Stimulated activated CD8-positive, alpha-beta memory T cell treated with anti-CD3 and anti-CD28 coated beads, Interleukin-15, amount 100 ng/mL, for 4 hours (primary cell): ENCODE data around the gene NAA10.

ENCODE experiments used
- DNase-seq, 2 donors: peaks; one replicate each; pipeline ENCODE4 v3.0.0-alpha.2; 2020; ENCODE audit warnings: low read depth in 2 of 2

NAA10 gene

DNA sequence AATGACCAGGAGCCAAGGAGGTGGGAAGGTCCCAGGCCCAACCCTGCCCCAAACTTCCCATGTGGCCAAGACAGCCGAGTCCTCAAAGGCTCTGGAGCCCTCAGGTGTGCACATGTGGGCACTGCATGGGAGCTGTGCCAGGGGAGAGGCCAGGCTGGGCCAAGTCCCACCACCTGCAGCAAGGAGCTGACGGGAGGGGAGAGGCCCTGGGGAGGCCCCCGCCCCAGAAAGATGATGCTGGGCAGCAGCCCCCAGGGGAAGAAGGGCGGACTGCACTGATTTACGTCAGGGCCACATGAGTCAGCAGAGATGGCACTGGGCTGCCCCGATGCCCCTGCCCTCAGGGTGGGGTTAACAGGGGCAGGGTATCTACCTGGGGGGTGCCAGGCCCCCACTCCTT lies 50.2 kb downstream of the NAA10 start:
- DNase-seq, result no peak

DNA sequence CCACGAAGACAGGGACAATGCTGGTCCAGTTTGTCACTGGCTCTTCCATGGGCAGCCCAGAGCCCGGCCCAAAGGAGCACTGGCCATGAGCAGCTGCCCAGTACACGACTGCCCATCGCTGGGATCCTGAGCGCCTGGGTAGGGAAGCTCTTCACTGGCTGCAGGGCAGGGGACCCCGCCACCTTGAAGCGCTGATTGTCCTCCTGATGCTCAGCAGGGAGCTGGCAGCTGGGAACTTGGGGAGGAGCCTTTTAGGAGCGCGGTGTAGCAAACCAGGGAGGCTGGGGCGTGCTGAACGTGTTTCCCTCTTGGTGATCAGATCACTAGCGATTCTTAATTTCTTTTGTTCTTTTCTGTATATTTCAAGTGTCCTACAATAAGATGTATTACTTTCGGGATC lies 50.7 kb downstream of the NAA10 start:
- no peak for DNase-seq

DNA sequence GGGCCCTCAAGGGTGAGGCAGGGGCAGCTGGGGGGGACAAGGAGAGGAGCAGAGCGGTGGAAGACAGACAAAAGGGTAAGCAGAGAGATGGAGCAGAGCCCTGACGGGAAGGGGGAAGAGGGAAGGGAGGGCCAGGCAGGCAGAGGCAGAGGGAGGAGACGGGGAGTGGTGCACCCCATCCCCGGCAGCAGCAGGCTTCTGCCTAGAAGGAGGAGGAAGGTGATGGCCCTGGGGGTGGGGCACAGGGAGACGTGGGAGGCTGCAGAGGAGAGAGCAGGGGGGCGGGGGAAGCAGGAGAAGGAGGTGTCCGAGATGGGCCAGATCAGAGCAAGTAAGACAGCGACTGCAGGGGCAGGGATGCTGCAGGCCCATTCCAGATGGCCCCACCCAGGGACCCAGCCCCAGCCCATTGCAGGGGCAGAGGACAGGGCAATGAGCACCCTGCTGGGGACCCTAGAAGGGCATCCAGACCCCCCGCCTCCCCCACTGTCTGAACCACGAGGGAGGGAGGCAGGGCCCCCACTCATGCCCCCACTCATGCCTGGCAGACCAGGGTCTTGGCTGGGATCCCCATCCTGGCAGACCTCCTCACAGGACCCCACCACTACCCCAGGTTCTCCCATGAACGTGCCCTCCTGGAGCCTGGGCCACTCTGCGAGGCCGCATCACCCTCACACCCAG lies 51.5 kb downstream of the NAA10 start:
- DNase-seq, result no peak

DNA sequence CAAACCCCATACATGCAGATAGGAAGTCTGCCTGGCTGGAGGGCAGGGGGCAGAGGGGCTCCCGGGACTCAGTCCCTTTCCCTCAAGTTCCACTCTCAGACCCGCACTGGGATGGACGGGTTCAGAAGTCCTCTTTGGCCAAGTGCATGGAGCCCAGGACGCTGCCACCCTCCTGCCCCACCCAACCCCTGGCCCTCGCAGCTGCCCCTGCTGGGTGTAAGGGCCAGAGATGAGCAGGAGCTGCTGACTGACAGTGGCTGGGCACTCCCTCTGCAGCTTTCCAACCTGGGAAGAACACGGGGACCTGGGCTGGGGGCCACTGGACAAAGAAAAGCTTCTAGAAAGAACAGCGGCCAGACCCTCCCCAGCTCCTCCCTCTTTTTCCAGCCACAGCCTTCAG lies 52.3 kb downstream of the NAA10 start:
- DNase-seq, result no peak

DNA sequence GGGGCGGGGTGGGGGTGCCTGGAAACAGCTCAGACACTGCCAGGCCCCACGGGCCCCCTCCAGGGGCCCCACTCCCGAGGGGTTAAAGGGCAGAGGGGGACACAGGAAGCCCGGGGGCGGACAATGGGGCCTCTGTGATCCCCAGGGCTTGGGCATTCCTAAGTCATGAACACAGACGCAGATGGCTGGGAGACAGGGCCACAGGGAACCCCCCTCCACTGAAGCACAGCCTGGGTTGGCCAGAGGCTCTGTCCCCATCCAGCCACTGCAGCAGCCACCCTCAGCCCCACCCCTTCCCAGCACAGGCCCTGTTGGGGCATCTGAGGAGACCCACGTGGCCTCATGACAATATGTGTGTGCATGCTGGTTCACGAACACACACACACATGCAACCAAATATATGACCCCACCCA lies 52.7 kb downstream of the NAA10 start:
- no peak for DNase-seq

DNA sequence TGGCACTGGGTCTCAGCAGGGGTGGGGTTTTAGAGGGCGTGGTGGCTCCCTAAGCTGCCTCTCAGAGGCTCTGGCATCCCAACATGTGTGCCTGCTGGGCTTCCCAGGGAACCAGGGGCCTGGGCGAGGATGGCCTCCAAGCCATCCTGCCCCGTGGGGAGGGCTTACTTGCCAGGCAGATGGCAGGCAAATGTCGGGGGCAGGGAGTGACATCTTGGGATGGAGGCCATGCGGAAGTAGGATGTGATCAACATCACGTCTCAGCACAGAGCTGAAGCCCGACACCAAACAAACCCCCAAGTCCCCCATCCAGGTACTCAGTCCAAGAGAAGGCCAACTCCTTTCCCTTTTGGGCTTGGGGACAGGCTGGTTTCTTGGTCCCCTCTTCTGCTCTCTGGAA lies 53.6 kb downstream of the NAA10 start:
- DNase-seq, result no peak

DNA sequence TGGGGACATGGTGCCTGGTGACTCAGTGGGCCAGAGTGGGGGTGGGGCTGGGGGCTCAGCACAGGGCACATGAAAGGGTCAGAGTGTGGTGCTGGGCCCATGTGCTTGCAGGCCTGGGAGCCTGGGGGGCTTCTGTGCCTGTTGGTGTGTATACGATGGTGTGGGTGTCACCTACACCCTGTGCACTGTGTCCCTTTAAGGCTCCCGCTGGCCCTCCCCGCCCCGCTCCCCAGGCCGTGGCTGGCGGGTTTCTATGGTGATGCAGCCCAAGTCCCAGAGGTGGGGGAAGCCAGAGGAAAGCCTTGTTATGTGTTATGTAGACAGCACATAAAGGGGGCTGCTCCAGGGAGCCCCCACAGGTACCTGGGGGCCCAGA lies 54.4 kb downstream of the NAA10 start:
- no peak for DNase-seq

DNA sequence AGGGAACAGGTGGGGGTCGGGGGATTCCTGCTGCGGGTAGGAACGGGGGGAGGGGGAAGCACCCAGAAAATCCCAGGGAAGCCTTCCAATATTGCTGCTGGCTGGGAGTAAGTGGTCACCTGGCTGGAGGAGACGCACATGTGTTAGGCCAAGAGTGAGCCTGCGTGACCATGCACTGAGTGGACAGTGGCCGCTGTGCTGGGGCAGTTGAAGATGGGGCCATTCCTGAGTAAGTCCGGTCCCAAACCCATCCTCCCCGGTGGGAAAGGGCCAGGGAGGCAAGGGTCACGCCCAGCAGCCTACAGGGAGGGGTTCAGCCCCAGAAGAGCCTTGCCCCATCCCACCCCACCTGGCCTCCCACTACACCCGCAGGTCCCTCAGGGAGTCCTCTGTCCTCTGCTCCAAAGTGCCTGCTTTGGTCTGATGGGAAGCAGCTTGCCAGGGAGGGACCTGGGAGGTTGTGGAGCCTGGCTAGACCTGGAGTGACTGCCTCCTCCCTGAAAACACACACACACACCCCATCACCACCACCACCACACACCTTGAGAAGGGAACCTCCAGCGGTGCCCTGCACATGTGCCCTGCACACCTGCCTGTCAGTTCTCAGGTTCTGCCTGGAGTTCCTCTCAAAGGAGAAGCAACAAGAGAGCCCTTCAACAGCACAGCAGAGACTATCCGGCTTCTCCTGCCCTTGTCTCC lies 54.9 kb downstream of the NAA10 start:
- no peak for DNase-seq
